ENCODE measurements around the gene POLA1.

Gene POLA1

GRCh38 chrX:24672701-24673190, 21.0 kb upstream of the POLA1 start:
- TF ChIP-seq CTCF (IDR thresholded peaks at IDR 0.05; ENCODE audit: extremely low read depth, missing control alignments): no peak
- DNase-seq (ENCODE audit: low spot score): no peak

- TF ChIP-seq CTCF (IDR thresholded peaks at IDR 0.05; ENCODE audit: extremely low read depth, missing control alignments): no peak
- no peak for DNase-seq (ENCODE audit: low spot score)
Observed at GRCh38 chrX:24673424-24673823, 20.3 kb upstream of the POLA1 start.

- peak; percentile 19 for DNase-seq (ENCODE audit: low spot score)
- peak; percentile 36 for TF ChIP-seq CTCF (IDR thresholded peaks at IDR 0.05; ENCODE audit: extremely low read depth, missing control alignments)
Observed at GRCh38 chrX:24676403-24677024, 17.2 kb upstream of the POLA1 start.

- no peak for TF ChIP-seq CTCF (IDR thresholded peaks at IDR 0.05; ENCODE audit: extremely low read depth, missing control alignments)
- DNase-seq (ENCODE audit: low spot score): no peak
Observed at GRCh38 chrX:24682739-24683432, 10.8 kb upstream of the POLA1 start.

- no peak for DNase-seq (ENCODE audit: low spot score)
- TF ChIP-seq CTCF (IDR thresholded peaks at IDR 0.05; ENCODE audit: extremely low read depth, missing control alignments): no peak
Observed at GRCh38 chrX:24684048-24684447, 9.7 kb upstream of the POLA1 start.

- DNase-seq (ENCODE audit: low spot score): no peak
- no peak for TF ChIP-seq CTCF (IDR thresholded peaks at IDR 0.05; ENCODE audit: extremely low read depth, missing control alignments)
Observed at GRCh38 chrX:24692305-24692704, 1.4 kb upstream of the POLA1 start.

GRCh38 chrX:24694825-24695224, 1.1 kb downstream of the POLA1 start:
- DNase-seq (ENCODE audit: low spot score): no peak
- TF ChIP-seq CTCF (IDR thresholded peaks at IDR 0.05; ENCODE audit: extremely low read depth, missing control alignments): no peak

All from GM20000 (cell line).